ENCODE results near the gene RPTOR.

Gene RPTOR

DNA sequence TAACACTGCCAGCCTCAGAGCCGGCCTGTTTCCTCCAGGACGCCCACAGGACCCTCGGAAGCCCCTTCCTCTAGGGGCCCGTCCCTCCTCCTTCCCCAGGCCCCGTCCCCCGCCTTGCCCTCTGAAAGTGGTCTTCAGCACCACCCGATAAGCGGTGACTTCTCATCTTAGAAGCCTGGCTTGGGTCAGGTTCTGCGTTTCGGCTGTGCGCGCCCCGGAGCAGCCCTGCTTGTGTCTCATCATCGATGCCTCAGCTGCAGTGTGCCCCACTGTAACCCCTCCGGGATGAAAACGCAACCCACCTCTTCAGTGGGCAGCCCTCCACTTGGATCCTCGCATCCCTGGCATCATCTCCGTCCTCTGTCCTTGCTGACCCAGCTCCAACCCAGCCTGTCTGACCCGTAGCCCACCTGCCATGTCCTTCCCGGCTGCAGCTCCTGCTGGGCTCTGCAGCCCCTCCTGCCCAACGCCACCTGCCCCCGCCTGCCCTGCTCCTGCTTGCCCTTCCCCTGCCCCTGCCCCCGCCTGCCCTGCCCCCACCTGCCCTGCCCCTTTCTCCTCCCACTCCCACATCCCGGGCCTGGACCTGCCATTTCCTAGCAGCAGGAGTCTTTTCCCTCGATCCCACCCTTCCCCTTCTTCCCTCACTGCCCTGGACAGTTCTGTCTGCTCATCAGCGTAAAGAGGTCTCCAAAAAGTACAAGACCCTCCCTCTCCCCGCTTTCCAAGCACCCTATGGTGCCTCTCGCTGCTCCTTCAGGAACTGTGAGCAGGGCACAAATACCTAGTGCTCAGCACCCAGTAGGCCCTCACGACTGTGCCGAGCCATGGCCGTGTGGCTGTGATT lies 334.5 kb downstream of the RPTOR start:
- ATAC-seq, result no peak

DNA sequence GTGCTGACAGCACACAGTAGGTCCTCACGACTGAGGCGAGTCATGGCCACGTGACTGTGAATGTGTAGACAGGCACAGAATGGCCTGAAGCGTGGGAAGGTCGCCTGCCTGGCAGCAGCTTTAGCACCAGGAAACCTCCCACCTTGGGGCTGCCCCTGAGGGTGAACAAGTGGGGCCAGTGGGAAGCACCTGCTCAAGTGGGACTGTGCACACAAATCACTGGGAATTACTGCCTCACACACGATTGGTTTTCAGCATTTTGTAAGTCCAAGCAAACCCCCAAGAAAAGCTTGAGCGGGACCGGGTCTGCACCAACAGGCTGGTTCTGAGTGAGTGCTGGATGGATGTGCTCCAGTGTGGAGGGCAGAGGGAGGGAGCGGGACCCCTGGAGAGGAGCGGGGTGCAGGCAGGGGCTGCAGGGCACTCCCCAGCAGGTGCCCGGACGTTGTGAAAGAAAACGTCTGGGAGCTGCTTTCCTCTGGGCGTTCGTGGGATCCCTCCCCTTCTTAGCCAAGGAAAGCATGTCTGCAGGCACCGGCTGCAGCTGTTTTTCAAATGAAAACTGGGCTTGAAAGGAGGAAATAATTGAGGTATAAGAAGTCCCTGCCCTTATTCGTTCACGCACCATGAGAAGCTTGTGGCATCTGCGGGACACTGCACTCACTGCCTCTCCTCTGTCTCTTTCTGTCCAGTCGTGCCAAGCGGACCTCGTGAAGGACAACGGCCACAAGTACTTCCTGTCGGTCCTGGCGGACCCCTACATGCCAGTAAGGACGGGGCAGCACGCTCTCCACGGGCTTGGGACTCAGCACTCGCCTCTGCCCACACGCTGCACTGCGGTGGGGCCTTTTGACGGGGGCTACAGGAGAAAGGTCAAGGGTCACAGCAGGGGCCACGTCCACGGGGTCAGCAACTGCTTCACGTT lies 335.3 kb downstream of the RPTOR start:
- no peak for ATAC-seq
- TF ChIP-seq, protein P1, sequence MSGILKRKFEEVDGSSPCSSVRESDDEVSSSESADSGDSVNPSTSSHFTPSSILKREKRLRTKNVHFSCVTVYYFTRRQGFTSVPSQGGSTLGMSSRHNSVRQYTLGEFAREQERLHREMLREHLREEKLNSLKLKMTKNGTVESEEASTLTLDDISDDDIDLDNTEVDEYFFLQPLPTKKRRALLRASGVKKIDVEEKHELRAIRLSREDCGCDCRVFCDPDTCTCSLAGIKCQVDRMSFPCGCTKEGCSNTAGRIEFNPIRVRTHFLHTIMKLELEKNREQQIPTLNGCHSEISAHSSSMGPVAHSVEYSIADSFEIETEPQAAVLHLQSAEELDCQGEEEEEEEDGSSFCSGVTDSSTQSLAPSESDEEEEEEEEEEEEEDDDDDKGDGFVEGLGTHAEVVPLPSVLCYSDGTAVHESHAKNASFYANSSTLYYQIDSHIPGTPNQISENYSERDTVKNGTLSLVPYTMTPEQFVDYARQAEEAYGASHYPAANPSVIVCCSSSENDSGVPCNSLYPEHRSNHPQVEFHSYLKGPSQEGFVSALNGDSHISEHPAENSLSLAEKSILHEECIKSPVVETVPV (CRISPR knock-in tag; IDR thresholded peaks at IDR 0.05), result no peak
- TF ChIP-seq ESRRG (CRISPR knock-in tag; IDR thresholded peaks at IDR 0.05), result no peak
- TF ChIP-seq ZFP30 (CRISPR knock-in tag; IDR thresholded peaks at IDR 0.05), result no peak
- no peak for TF ChIP-seq SNAI2 (CRISPR knock-in tag; IDR thresholded peaks at IDR 0.05)
- TF ChIP-seq PPARA (CRISPR knock-in tag; IDR thresholded peaks at IDR 0.05; ENCODE audit: borderline replicate concordance), result no peak
- no peak for TF ChIP-seq GLIS3 (CRISPR knock-in tag; IDR thresholded peaks at IDR 0.05)
- TF ChIP-seq ZNF8 (CRISPR knock-in tag; IDR thresholded peaks at IDR 0.05), result no peak
- TF ChIP-seq TOX (CRISPR knock-in tag; IDR thresholded peaks at IDR 0.05; ENCODE audit: borderline replicate concordance), result no peak
- no peak for TF ChIP-seq TCF4 (CRISPR knock-in tag; IDR thresholded peaks at IDR 0.05; ENCODE audit: borderline replicate concordance)
- TF ChIP-seq RARB (CRISPR knock-in tag; IDR thresholded peaks at IDR 0.05), result no peak
- TF ChIP-seq ZC3H10 (CRISPR knock-in tag; IDR thresholded peaks at IDR 0.05), result no peak
- TF ChIP-seq ISL1 (CRISPR knock-in tag; IDR thresholded peaks at IDR 0.05), result no peak
- no peak for TF ChIP-seq ARNTL (CRISPR knock-in tag; IDR thresholded peaks at IDR 0.05; ENCODE audit: borderline replicate concordance, low read depth)

More for the DNA sequence above, 334.5 kb downstream of the RPTOR start:
- no peak for TF ChIP-seq GLIS3 (CRISPR knock-in tag; IDR thresholded peaks at IDR 0.05)
- no peak for TF ChIP-seq CSDC2 (CRISPR knock-in tag; IDR thresholded peaks at IDR 0.05)
- no peak for TF ChIP-seq ZFP30 (CRISPR knock-in tag; IDR thresholded peaks at IDR 0.05)
- TF ChIP-seq ZNF70 (CRISPR knock-in tag; IDR thresholded peaks at IDR 0.05), result no peak
- TF ChIP-seq SNAI2 (CRISPR knock-in tag; IDR thresholded peaks at IDR 0.05), result no peak
- TF ChIP-seq, protein P2, sequence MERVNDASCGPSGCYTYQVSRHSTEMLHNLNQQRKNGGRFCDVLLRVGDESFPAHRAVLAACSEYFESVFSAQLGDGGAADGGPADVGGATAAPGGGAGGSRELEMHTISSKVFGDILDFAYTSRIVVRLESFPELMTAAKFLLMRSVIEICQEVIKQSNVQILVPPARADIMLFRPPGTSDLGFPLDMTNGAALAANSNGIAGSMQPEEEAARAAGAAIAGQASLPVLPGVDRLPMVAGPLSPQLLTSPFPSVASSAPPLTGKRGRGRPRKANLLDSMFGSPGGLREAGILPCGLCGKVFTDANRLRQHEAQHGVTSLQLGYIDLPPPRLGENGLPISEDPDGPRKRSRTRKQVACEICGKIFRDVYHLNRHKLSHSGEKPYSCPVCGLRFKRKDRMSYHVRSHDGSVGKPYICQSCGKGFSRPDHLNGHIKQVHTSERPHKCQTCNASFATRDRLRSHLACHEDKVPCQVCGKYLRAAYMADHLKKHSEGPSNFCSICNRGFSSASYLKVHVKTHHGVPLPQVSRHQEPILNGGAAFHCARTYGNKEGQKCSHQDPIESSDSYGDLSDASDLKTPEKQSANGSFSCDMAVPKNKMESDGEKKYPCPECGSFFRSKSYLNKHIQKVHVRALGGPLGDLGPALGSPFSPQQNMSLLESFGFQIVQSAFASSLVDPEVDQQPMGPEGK (CRISPR knock-in tag; IDR thresholded peaks at IDR 0.05; ENCODE audit: borderline replicate concordance), result no peak
- TF ChIP-seq ARNTL (CRISPR knock-in tag; IDR thresholded peaks at IDR 0.05; ENCODE audit: borderline replicate concordance, low read depth), result no peak
- TF ChIP-seq, protein P3, sequence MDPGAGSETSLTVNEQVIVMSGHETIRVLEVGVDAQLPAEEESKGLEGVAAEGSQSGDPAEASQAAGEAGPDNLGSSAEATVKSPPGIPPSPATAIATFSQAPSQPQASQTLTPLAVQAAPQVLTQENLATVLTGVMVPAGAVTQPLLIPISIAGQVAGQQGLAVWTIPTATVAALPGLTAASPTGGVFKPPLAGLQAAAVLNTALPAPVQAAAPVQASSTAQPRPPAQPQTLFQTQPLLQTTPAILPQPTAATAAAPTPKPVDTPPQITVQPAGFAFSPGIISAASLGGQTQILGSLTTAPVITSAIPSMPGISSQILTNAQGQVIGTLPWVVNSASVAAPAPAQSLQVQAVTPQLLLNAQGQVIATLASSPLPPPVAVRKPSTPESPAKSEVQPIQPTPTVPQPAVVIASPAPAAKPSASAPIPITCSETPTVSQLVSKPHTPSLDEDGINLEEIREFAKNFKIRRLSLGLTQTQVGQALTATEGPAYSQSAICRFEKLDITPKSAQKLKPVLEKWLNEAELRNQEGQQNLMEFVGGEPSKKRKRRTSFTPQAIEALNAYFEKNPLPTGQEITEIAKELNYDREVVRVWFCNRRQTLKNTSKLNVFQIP (CRISPR knock-in tag; IDR thresholded peaks at IDR 0.05; ENCODE audit: borderline replicate concordance, low read depth), result no peak
- TF ChIP-seq PPARA (CRISPR knock-in tag; IDR thresholded peaks at IDR 0.05; ENCODE audit: borderline replicate concordance), result no peak
- no peak for TF ChIP-seq RARB (CRISPR knock-in tag; IDR thresholded peaks at IDR 0.05)

DNA sequence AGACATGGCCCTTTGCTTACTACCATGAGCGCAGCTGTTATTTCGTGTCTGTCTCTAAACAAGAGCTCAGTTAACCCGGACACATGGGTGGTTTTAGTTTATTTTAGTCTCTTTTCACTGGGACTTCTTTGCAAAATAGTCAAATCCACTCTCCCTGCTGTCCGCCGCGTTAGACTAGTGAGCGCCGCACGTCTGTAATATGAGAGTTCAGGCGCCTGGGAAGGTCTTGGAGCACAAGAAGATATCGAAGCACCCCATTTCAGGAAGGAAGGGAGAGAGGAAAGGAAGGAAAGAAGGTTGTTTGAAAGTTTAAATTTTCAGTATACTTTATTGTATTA lies 336.0 kb downstream of the RPTOR start:
- ATAC-seq, result no peak

More for the DNA sequence above, 336.0 kb downstream of the RPTOR start:
- TF ChIP-seq ISL1 (CRISPR knock-in tag; IDR thresholded peaks at IDR 0.05) (no peak), OSR1 (CRISPR knock-in tag; IDR thresholded peaks at IDR 0.05) (no peak), ZNF8 (CRISPR knock-in tag; IDR thresholded peaks at IDR 0.05) (no peak), ZNF70 (CRISPR knock-in tag; IDR thresholded peaks at IDR 0.05) (no peak), ZFP30 (CRISPR knock-in tag; IDR thresholded peaks at IDR 0.05) (no peak)
- TF ChIP-seq, protein P4, sequence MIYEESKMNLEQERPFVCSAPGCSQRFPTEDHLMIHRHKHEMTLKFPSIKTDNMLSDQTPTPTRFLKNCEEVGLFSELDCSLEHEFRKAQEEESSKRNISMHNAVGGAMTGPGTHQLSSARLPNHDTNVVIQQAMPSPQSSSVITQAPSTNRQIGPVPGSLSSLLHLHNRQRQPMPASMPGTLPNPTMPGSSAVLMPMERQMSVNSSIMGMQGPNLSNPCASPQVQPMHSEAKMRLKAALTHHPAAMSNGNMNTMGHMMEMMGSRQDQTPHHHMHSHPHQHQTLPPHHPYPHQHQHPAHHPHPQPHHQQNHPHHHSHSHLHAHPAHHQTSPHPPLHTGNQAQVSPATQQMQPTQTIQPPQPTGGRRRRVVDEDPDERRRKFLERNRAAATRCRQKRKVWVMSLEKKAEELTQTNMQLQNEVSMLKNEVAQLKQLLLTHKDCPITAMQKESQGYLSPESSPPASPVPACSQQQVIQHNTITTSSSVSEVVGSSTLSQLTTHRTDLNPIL (CRISPR knock-in tag; IDR thresholded peaks at IDR 0.05; ENCODE audit: low read depth), result no peak
- TF ChIP-seq, protein P2 (CRISPR knock-in tag; IDR thresholded peaks at IDR 0.05; ENCODE audit: borderline replicate concordance), result no peak

Data from SK-N-SH treated with all-trans-retinoic acid at 6 μM for 48 hours (cell line).